ENCODE results near the gene NCOA7.
"Not testable (repeated sequence)": the region's sequence is repeated elsewhere in the genome, so short reads cannot be mapped to it uniquely, and the experiment has no call there.

Gene NCOA7

GRCh38 chr6:125802943-125803377 is 12.2 kb downstream of the NCOA7 start:
- 0 out of 2 replicates have a peak, but pooled peaks cover 4% of the 10 kb centered on the region for H3F3A ChIP-seq (ENCODE audit: insufficient read depth, low read length)
- no peaks in the 10 kb centered on the region for H4K20me1 ChIP-seq (ENCODE audit: insufficient read depth, low read length)
- H3K9ac ChIP-seq (ENCODE audit: low read length) = peak overlapping the region; percentile 41; the same call in 1 of the 2 replicates
- peak overlapping the region; percentile 59 for H3K4me2 ChIP-seq (ENCODE audit: low read length)
- peaks cover 21% of the 10 kb centered on the region; the same call in 1 of the 2 replicates for H3K36me3 ChIP-seq (ENCODE audit: insufficient read depth, low read length)
- no peak for TF ChIP-seq CTCF (IDR thresholded peaks at IDR 0.05; ENCODE audit: low read length)
- TF ChIP-seq EZH2 (IDR thresholded peaks at IDR 0.05; ENCODE audit: borderline replicate concordance, low read length) = no peak
- peaks cover 90% of the 10 kb centered on the region for H3K4me1 ChIP-seq (ENCODE audit: insufficient read depth, low read length, severe bottlenecking)
- H3K9me3 ChIP-seq (ENCODE audit: low read length) = no peaks in the 10 kb centered on the region
- H3K27ac ChIP-seq (ENCODE audit: low read depth, low read length, poor library complexity, severe bottlenecking) = peak overlapping the region; percentile 99
- peak overlapping the region; percentile 29 for H3K4me3 ChIP-seq (ENCODE audit: low read depth, low read length, poor library complexity, severe bottlenecking)
- no peaks in the 10 kb centered on the region for H3K27me3 ChIP-seq (ENCODE audit: insufficient read depth, low read length)
- no peak overlapping the region for H2AFZ ChIP-seq (ENCODE audit: low read length)
- H3K9me2 ChIP-seq (ENCODE audit: low read depth, low read length) = no peaks in the 10 kb centered on the region
- peaks cover 53% of the 10 kb centered on the region for H3K79me2 ChIP-seq (ENCODE audit: insufficient read depth, low read length)

DNA sequence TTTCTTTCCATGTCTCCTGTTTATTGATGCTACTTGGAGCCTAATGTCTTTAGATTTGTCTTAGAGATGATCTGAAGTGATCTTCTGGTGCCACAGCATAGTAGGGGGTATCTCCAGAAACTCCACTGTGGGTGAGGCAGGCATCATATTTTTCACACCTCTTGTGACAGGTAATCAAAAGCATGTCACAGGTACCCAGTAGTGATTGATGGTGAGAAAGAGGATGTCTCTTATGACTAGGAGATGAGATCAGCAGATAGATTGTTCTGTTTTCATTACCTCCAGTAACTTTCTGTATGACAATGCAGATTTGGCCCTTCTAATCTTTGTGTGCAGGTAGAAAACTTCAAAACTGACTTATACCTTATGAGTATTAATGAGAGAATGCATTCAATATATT is 13.5 kb downstream of the NCOA7 start:
- H3K4me2 ChIP-seq (ENCODE audit: low read length) = no peak overlapping the region
- H3K79me2 ChIP-seq (ENCODE audit: insufficient read depth, low read length) = peaks cover 60% of the 10 kb centered on the region
- peak overlapping the region; percentile 37 for H3K27ac ChIP-seq (ENCODE audit: low read depth, low read length, poor library complexity, severe bottlenecking)
- TF ChIP-seq CTCF (IDR thresholded peaks at IDR 0.05; ENCODE audit: low read length) = no peak
- TF ChIP-seq EZH2 (IDR thresholded peaks at IDR 0.05; ENCODE audit: borderline replicate concordance, low read length) = no peak
- no peaks in the 10 kb centered on the region for H3K27me3 ChIP-seq (ENCODE audit: insufficient read depth, low read length)
- H3K36me3 ChIP-seq (ENCODE audit: insufficient read depth, low read length) = peaks cover 21% of the 10 kb centered on the region; the same call in 1 of the 2 replicates
- H3K4me1 ChIP-seq (ENCODE audit: insufficient read depth, low read length, severe bottlenecking) = peaks cover 90% of the 10 kb centered on the region
- H4K20me1 ChIP-seq (ENCODE audit: insufficient read depth, low read length) = no peaks in the 10 kb centered on the region
- no peaks in the 10 kb centered on the region for H3F3A ChIP-seq (ENCODE audit: insufficient read depth, low read length)
- no peak overlapping the region for H3K9ac ChIP-seq (ENCODE audit: low read length)
- H3K9me2 ChIP-seq (ENCODE audit: low read depth, low read length) = no peaks in the 10 kb centered on the region
- H3K9me3 ChIP-seq (ENCODE audit: low read length) = no peaks in the 10 kb centered on the region
- no peak overlapping the region for H3K4me3 ChIP-seq (ENCODE audit: low read depth, low read length, poor library complexity, severe bottlenecking)
- no peak overlapping the region for H2AFZ ChIP-seq (ENCODE audit: low read length)

DNA sequence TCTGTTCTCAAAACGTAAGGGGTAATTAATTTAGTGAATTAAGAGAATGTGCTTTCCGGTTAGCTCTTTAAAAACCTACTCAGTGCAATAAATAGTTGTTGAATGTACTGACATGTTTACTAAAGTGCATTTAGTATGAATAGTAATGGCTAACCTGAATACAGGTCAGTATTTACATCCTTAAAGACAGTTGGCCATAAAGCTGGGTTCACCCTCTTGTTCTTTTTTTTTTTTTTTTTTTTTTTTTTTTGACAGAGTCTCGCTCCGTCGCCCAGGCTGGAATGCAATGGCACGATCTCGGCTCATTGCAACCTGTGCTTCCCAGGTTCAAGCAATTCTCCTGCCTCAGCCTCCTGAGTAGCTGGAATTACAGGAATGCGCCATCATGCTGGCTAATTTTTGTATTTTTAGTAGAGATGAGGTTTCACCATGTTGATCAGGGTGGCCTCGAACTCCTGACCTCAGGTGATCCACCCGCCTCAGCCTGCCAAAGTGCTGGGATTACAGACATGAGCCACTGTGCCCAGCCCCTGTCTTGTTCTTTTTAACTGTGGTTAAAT is 14.2 kb downstream of the NCOA7 start:
- H3F3A ChIP-seq (ENCODE audit: insufficient read depth, low read length); H2AFZ ChIP-seq (ENCODE audit: low read length); H3K4me3 ChIP-seq (ENCODE audit: low read depth, low read length, poor library complexity, severe bottlenecking); H3K9me2 ChIP-seq (ENCODE audit: low read depth, low read length); H3K27me3 ChIP-seq (ENCODE audit: insufficient read depth, low read length); H3K27ac ChIP-seq (ENCODE audit: low read depth, low read length, poor library complexity, severe bottlenecking); H3K9ac ChIP-seq (ENCODE audit: low read length); H3K4me2 ChIP-seq (ENCODE audit: low read length); H4K20me1 ChIP-seq (ENCODE audit: insufficient read depth, low read length); H3K9me3 ChIP-seq (ENCODE audit: low read length): not testable (repeated sequence)
- Histone ChIP-seq H3K79me2 (ENCODE audit: insufficient read depth, low read length) (peaks cover 61% of the 10 kb centered on the region), H3K4me1 (ENCODE audit: insufficient read depth, low read length, severe bottlenecking) (peaks cover 90% of the 10 kb centered on the region), H3K36me3 (ENCODE audit: insufficient read depth, low read length) (peaks cover 21% of the 10 kb centered on the region; the same call in 1 of the 2 replicates)

GRCh38 chr6:125806813-125807212 is 16.1 kb downstream of the NCOA7 start:
- no peak overlapping the region for H3K4me3 ChIP-seq (ENCODE audit: low read depth, low read length, poor library complexity, severe bottlenecking)
- peaks cover 56% of the 10 kb centered on the region for H3K79me2 ChIP-seq (ENCODE audit: insufficient read depth, low read length)
- no peaks in the 10 kb centered on the region for H3K9me3 ChIP-seq (ENCODE audit: low read length)
- H4K20me1 ChIP-seq (ENCODE audit: insufficient read depth, low read length) = no peaks in the 10 kb centered on the region
- H3K9ac ChIP-seq (ENCODE audit: low read length) = no peak overlapping the region; the same call in 1 of the 2 replicates
- peaks cover 11% of the 10 kb centered on the region; the same call in 1 of the 2 replicates for H3K36me3 ChIP-seq (ENCODE audit: insufficient read depth, low read length)
- peak overlapping the region; percentile 28 for H3K27ac ChIP-seq (ENCODE audit: low read depth, low read length, poor library complexity, severe bottlenecking)
- no peaks in the 10 kb centered on the region for H3K9me2 ChIP-seq (ENCODE audit: low read depth, low read length)
- no peak overlapping the region for H2AFZ ChIP-seq (ENCODE audit: low read length)
- H3F3A ChIP-seq (ENCODE audit: insufficient read depth, low read length) = no peaks in the 10 kb centered on the region
- no peak overlapping the region for H3K4me2 ChIP-seq (ENCODE audit: low read length)
- H3K4me1 ChIP-seq (ENCODE audit: insufficient read depth, low read length, severe bottlenecking) = peaks cover 88% of the 10 kb centered on the region
- no peaks in the 10 kb centered on the region for H3K27me3 ChIP-seq (ENCODE audit: insufficient read depth, low read length)
- TF ChIP-seq CTCF (IDR thresholded peaks at IDR 0.05; ENCODE audit: low read length) = no peak
- no peak for TF ChIP-seq EZH2 (IDR thresholded peaks at IDR 0.05; ENCODE audit: borderline replicate concordance, low read length)
